ENCODE results near the gene AHRR. TPM values are rescaled to one million over a fixed set of nuclear protein-coding genes. Genes with fewer than 3 reads are reported as not detected.
A peak's percentile ranks its signal among the peaks of the same experiment; 100 is the strongest.

AHRR gene
- total RNA-seq, 4 donors from 2014 or later: 1.3 to 8.8 (median 1.5) TPM

DNA sequence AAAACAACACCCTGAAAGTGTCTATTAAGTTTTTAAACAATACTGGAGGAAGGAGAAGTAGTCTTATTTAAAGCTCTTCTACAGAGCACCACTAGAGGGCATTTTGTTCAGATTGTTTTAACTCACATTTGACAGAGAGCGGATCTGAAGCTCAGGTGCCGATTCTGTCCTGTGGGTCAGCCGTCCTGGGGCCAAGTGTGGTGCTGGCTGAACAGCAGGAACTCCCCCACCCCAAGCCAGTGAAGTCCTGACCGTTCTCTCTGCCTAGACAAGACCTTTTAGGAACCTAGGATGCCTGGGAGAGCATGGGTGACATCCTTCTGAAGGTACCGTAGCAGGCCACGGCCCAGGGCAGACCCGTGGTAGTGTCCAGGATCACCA lies 125.4 kb downstream of the AHRR start:
- no peak for TF ChIP-seq EP300 (IDR thresholded peaks at IDR 0.05; ENCODE audit: low read depth)
- TF ChIP-seq, protein P1, sequence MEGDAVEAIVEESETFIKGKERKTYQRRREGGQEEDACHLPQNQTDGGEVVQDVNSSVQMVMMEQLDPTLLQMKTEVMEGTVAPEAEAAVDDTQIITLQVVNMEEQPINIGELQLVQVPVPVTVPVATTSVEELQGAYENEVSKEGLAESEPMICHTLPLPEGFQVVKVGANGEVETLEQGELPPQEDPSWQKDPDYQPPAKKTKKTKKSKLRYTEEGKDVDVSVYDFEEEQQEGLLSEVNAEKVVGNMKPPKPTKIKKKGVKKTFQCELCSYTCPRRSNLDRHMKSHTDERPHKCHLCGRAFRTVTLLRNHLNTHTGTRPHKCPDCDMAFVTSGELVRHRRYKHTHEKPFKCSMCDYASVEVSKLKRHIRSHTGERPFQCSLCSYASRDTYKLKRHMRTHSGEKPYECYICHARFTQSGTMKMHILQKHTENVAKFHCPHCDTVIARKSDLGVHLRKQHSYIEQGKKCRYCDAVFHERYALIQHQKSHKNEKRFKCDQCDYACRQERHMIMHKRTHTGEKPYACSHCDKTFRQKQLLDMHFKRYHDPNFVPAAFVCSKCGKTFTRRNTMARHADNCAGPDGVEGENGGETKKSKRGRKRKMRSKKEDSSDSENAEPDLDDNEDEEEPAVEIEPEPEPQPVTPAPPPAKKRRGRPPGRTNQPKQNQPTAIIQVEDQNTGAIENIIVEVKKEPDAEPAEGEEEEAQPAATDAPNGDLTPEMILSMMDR (IDR thresholded peaks at IDR 0.05): peak; percentile 48 to 59 (median 57)
- WGBS, 2 donors (ENCODE audit: low coverage in 1 of 2): 50 to 52% methylated on average over 1 to 7 of the region's 7 CpGs
- DNase-seq: peak; percentile 5
- Histone ChIP-seq H3K9me3 (peaks cover 5 to 7% of the 10 kb centered on the region in 2 donors), H3K27ac (no peak overlapping the region), H3K36me3 (peaks cover 3 to 48% (median 14%) of the 10 kb centered on the region in 4 donors), H3K4me3 (no peak overlapping the region), H3K4me1 (peaks cover 8 to 30% (median 17%) of the 10 kb centered on the region in 4 donors), H3K27me3 (no peaks in the 10 kb centered on the region)
- intact Hi-C loops (cut with DNase I; ENCODE audit: low total_unique reads): no loop called here
- in situ Hi-C loops (cut with MboI; ENCODE audit: low pct_ligation_motif_present in 1 of 4, low pct_unique_long_range_greater_than_20kb in 1 of 4, low sequenced_read_pairs in 3 of 4): no loop called here

DNA sequence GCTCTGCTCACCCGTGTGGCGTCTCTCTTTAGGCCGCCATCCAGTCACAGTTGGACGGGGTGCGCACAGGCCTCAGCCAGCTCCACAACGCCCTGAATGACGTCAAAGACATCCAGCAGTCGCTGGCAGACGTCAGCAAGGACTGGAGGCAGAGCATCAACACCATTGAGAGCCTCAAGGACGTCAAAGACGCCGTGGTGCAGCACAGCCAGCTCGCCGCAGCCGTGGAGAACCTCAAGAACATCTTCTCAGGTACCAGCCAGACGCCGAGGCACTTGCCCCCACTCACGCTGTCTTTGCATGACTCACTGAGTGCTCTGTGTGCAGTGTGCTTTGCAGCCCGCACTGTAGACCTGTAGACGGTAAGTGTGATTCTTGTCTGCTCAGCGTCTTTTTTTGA lies 126.0 kb downstream of the AHRR start:
- Histone ChIP-seq H3K4me3 (no peak overlapping the region), H3K27me3 (no peaks in the 10 kb centered on the region), H3K9me3 (peaks cover 7 to 14% of the 10 kb centered on the region in 2 donors), H3K27ac (no peak overlapping the region), H3K36me3 (peaks cover 3 to 54% (median 17%) of the 10 kb centered on the region in 4 donors), H3K4me1 (peaks cover 8 to 24% (median 12%) of the 10 kb centered on the region in 4 donors)
- TF ChIP-seq EP300 (IDR thresholded peaks at IDR 0.05; ENCODE audit: low read depth): no peak
- TF ChIP-seq POLR2AphosphoS5 (IDR thresholded peaks at IDR 0.05): no peak
- no peak for TF ChIP-seq POLR2A (IDR thresholded peaks at IDR 0.05)
- WGBS, 2 donors (ENCODE audit: low coverage in 1 of 2): 91 to 92% methylated on average over 2 to 21 of the region's 21 CpGs
- in situ Hi-C loops (cut with MboI; ENCODE audit: low pct_ligation_motif_present in 1 of 4, low pct_unique_long_range_greater_than_20kb in 1 of 4, low sequenced_read_pairs in 3 of 4): no loop called here
- intact Hi-C loops (cut with DNase I; ENCODE audit: low total_unique reads): no loop called here
- no peak for DNase-seq

DNA sequence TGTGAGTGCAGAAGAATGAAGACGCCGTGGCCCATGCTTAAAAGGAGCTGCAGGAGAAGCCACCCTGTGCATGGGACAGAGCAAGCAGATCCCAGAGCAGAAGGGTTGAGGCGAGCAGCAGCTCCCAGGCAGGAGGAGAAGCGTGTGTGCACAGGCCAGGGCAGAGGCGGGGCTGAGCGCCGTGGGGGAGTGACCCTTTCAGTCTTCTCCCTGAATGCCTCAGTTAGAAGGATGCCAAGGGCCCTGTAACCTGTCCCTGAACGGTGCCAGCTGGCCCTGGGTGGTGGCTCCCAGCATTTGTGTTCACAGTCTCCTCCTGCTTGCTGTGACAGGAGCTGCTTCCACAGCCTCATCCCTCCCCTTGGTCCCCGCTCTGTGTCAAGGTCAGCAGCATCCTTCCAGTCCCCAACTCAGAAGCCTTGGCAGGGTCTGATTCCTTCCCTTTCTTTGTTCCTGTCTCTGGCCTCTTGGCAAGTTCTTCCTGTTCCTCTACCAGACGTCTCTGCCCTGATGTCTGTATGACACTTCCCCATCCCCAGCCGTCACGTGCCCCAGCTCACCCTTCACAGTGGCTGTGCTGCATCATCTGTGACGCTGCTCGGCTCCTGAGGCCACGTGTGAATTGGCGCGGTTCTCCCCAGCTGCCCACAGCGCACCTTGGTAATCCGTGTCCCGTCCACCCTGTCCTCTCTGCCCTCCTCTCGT lies 126.7 kb downstream of the AHRR start:
- DNase-seq: peak; percentile 41
- 85% methylated on average over 8 to 21 of the region's 21 CpGs for WGBS, 2 donors (ENCODE audit: low coverage in 1 of 2)

DNA sequence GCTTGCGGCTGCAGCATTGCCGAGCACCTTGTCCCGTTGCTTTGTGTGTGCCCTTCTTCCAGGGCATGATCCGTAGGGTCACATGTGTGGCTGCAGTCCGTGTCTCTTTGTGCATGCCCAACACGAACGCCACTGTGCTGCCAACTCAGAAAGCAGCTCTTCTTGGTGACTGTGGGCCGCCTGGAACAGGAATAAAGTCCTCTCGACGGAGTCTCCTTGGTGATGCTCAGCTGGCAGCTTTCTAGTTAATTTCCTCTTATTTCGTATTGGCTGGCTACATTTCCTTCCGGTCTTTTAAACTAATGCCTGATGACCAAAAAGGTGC lies 127.2 kb downstream of the AHRR start:
- Histone ChIP-seq H3K9me3 (peaks cover 7 to 14% of the 10 kb centered on the region in 2 donors), H3K4me3 (no peak overlapping the region), H3K27me3 (no peaks in the 10 kb centered on the region), H3K36me3 (peaks cover 3 to 59% (median 18%) of the 10 kb centered on the region in 4 donors), H3K27ac (no peak overlapping the region), H3K4me1 (peaks cover 6 to 20% (median 9%) of the 10 kb centered on the region in 4 donors)
- no peak for DNase-seq
- in situ Hi-C loops (cut with MboI; ENCODE audit: low pct_ligation_motif_present in 1 of 4, low pct_unique_long_range_greater_than_20kb in 1 of 4, low sequenced_read_pairs in 3 of 4): no loop called here
- no peak for TF ChIP-seq POLR2A (IDR thresholded peaks at IDR 0.05)
- TF ChIP-seq, protein P1 (IDR thresholded peaks at IDR 0.05): no peak
- no peak for TF ChIP-seq EP300 (IDR thresholded peaks at IDR 0.05; ENCODE audit: low read depth)
- no peak for TF ChIP-seq POLR2AphosphoS5 (IDR thresholded peaks at IDR 0.05)
- WGBS, 2 donors (ENCODE audit: low coverage in 1 of 2): 90 to 100% methylated on average over 3 to 12 of the region's 12 CpGs
- intact Hi-C loops (cut with DNase I; ENCODE audit: low total_unique reads): no loop called here

More for the DNA sequence above, 126.7 kb downstream of the AHRR start:
- Histone ChIP-seq H3K4me3 (no peak overlapping the region), H3K9me3 (peaks cover 7 to 14% of the 10 kb centered on the region in 2 donors), H3K4me1 (peaks cover 8 to 22% (median 11%) of the 10 kb centered on the region in 4 donors), H3K27ac (no peak overlapping the region), H3K27me3 (no peaks in the 10 kb centered on the region), H3K36me3 (peaks cover 3 to 56% (median 17%) of the 10 kb centered on the region in 4 donors)
- in situ Hi-C loops (cut with MboI; ENCODE audit: low pct_ligation_motif_present in 1 of 4, low pct_unique_long_range_greater_than_20kb in 1 of 4, low sequenced_read_pairs in 3 of 4) (no loop called here), intact Hi-C loops (cut with DNase I; ENCODE audit: low total_unique reads) (no loop called here)
- no peak for TF ChIP-seq POLR2AphosphoS5 (IDR thresholded peaks at IDR 0.05)
- TF ChIP-seq, protein P1 (IDR thresholded peaks at IDR 0.05): no peak
- no peak for TF ChIP-seq EP300 (IDR thresholded peaks at IDR 0.05; ENCODE audit: low read depth)
- no peak for TF ChIP-seq POLR2A (IDR thresholded peaks at IDR 0.05)

Measured in transverse colon (tissue), 4 donors.